Measurements from ENCODE around the gene CHRM3.
A peak's percentile ranks its signal among the peaks of the same experiment; 100 is the strongest.
"Not testable (repeated sequence)": the region's sequence is repeated elsewhere in the genome, so short reads cannot be mapped to it uniquely, and the experiment has no call there.

The CHRM3 gene

GRCh38 chr1:239386453-239387303 lies at the start of gene CHRM3:
CHRM3 (plus strand) TSS chr1:239386568; CDS start chr1:239907452, 520,884 bp downstream.
- DNase-seq (ENCODE audit: low spot score), result peak; percentile 83

- DNase-seq (ENCODE audit: low spot score), result no peak
These were observed 48.5 kb upstream of the CHRM3 start for GRCh38 chr1:239337799-239338430.

DNA sequence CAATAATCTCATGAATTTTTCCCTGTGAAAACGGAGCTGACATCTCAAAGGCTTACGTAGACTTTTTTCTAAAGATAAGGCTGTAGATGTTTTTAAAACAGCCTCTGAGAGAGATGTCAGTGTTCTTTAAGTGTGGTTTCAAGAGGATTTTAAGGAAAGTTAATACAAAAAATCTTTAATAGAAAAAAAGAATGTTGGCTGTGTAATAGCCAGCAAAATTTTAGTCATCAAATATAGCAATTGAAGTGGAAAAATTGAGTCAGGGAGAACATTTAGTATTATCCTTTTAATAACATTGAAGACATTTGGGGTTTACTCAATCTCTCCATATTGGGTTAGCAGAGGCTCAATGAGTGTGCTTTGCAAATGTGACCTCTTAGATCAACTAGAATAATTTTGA lies 38.6 kb upstream of the CHRM3 start:
- DNase-seq (ENCODE audit: low spot score), result no peak

DNA sequence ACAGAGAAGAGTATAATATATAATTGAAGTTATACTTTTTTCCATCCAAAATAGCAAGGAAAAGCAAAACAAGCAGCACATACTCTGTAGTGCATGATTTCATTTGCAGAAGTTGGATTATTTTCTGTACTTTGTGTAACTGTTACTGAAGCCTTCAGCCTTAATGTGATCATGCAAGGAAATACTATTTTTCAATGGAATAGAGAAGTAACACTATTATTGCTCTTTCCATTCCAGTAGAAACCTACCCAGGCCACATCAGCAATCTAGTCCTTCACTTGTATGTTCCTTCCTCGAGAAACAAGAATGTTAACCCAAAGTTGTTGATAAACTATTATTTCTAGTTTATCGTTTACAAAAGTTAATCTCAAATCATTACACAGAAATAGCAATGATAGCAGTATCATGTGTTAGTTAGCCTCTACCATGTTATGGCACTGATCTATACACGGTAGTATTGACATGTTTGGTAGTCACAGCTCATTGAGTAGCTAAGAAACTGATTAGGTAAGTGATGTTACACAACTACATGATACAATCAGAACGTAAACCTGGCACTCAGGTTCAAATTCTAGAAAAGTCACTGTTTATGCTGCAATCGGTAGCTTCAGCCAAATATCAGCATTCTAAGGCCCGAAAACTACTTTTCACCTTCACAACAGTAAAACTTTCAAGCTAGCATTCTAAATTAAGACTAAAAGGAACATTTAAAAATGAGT lies 37.6 kb upstream of the CHRM3 start:
- DNase-seq (ENCODE audit: low spot score), result no peak

- no peak for DNase-seq (ENCODE audit: low spot score)
These were observed 36.7 kb upstream of the CHRM3 start for GRCh38 chr1:239349699-239350098.

DNA sequence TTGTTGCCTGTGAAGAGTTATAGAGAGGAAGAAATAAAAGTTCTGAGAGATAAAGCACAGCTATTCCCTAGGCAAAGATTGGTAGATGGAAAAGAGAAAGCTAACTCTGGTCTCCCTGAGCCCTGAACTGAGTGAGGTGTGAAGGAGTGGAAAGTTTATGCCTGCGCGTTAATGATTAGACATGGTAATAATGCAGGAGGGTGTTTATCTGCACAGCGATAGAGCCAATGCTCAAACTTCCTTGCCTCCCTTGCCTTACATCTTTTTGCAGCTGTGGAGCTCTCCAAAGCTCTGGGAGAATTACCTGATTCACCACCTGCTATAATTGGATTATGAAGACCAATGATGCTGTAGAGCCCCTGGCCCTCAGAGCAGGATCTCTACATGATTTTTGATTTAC lies 32.8 kb upstream of the CHRM3 start:
- no peak for DNase-seq (ENCODE audit: low spot score)

DNA sequence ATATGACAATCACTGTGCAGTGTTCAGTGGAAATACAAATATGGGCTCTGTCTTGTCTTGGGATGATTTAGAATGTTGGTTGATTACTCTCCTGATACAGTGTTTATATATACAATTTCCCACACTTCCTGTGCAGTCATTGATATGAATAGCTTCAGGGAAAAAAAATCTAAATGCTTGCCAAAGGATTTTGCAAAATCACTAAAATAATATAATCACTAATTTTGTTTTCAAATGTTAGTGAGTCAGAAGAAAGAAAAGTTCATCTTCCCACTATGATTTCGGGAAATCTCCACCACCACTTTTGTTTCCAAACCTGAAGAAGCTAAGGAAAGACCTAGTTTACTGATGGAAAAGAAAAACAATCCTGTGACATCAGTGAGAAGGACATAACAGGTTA lies 32.1 kb upstream of the CHRM3 start:
- no peak for DNase-seq (ENCODE audit: low spot score)

DNA sequence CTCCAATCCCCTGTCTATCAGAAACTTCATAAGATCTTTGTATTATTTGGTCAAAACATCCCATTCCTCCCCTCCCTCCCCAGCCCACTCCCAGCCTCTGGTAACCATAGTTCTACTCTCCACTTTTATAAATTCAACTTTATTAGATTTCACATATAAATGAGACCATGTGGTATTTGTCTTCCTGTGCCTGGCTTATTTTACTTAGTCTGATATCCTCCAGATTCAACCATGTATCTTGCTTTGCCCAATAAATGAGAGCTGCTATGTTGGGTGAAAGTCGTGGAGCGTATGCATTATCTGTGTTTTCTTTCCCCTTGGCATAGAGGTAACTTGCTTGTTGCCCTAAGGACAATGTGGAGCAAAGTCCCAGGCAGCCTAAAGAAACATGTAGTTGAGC lies 28.5 kb upstream of the CHRM3 start:
- no peak for DNase-seq (ENCODE audit: low spot score)

- no peak for DNase-seq (ENCODE audit: low spot score)
These were observed 25.0 kb upstream of the CHRM3 start for GRCh38 chr1:239361403-239361802.

DNA sequence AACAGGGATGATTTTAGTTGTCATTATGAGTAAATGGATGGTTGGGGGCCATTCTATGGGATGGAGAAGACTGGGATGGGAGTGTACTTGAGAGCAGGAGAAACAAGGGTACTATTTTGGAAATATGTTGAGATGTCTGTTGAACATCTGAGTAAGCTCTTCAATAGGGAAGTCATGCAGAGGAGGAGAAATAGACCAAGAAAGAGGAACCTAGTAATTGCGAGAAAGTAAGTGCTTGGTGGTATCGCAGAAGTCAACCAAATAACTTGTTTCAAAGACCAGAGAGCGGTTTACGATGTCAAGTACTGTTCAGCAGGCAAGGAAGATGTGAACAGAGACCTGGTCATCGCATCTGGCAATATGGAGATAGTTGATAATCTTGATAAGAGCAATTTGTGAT lies 22.4 kb upstream of the CHRM3 start:
- no peak for DNase-seq (ENCODE audit: low spot score)

- DNase-seq (ENCODE audit: low spot score), result no peak
These were observed 19.1 kb upstream of the CHRM3 start for GRCh38 chr1:239367196-239367810.

- DNase-seq (ENCODE audit: low spot score), result no peak
These were observed 17.8 kb upstream of the CHRM3 start for GRCh38 chr1:239368436-239369109.

GRCh38 chr1:239370869-239371268 lies 15.5 kb upstream of the CHRM3 start:
- DNase-seq (ENCODE audit: low spot score), result not testable (repeated sequence)

GRCh38 chr1:239382666-239383065 lies 3.7 kb upstream of the CHRM3 start:
- DNase-seq (ENCODE audit: low spot score), result no peak

DNA sequence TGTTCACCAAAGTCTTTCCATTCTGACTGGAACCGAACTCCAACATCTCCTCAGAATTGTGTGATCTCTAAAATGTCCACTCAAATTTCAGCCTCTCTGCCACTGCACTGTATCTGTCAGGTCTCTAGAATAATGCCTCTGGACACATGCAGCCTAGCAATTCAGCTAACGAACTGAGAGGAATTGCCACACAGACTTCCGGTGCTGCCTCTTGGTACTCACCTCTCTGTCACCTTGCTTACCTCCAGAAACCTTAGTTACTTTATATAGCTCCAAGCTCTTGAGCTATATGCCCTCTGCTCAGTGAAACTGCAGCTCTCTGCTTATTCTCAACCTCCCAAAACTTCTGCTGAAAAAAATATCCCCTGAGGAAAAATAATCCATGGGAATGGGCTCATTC lies 2.7 kb upstream of the CHRM3 start:
- no peak for DNase-seq (ENCODE audit: low spot score)

GRCh38 chr1:239387304-239388158 lies 1.2 kb downstream of the CHRM3 start:
- peak; percentile 56 for DNase-seq (ENCODE audit: low spot score)

- no peak for DNase-seq (ENCODE audit: low spot score)
These were observed 1.8 kb downstream of the CHRM3 start for GRCh38 chr1:239388159-239388485.

GRCh38 chr1:239388578-239388977 lies 2.2 kb downstream of the CHRM3 start:
- DNase-seq (ENCODE audit: low spot score), result no peak

GRCh38 chr1:239389703-239390102 lies 3.3 kb downstream of the CHRM3 start:
- no peak for DNase-seq (ENCODE audit: low spot score)

DNA sequence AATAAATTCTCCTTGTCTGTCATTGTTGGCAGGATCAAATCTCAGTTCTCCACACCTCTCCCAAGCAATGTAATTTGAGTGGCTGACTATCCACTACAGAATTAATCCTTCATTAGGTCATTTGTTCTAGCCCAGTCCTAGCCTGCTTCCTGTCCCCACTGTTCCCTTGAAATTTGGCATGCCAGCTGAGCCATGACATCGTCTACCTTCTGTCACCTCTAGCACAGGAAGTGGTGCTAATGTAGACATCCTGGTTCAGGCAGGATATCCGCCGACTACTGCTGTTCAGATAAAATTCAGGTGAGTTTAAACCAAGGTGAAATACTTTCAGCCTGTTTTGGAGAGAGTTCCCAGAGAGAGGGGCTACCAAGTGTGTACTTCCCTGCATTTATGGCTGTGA lies 5.9 kb downstream of the CHRM3 start:
- DNase-seq (ENCODE audit: low spot score), result no peak

DNA sequence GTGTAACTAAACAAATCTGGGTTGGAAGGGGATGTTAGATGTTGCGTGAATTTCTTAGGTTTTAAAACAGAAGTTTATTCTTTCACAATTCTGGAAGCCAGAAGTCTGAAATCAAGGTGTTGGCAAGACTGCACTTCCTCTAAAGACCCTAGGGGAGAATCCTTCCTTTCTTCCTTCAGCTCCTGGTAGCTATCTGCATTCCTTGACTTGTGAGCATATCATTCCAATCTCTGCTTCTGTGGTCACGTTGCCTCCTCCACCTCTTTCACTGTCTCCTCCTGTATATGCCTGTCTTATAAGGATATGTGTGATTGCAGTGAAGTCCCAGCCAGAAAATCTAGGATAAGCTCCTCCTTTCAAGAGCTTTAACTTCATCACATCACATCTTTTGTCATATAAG lies 7.7 kb downstream of the CHRM3 start:
- no peak for DNase-seq (ENCODE audit: low spot score)

Data from ecto neural progenitor cell (in vitro differentiated cells).